ENCODE measurements around the gene EIF1AY. TPM values are rescaled to one million over a fixed set of nuclear protein-coding genes. Genes with fewer than 3 reads are reported as not detected.

The EIF1AY gene
- polyA plus RNA-seq, 6 donors from 2014 or later = 173 TPM; not detected in 5

- Mint-ChIP-seq H3K4me3 (peak overlapping the region in 1 of 8 donors; percentile 80), H3K27me3 (no peaks in the 10 kb centered on the region), H3K36me3 (no peaks in the 10 kb centered on the region), H3K27ac (no peak overlapping the region), H3K9me3 (no peaks in the 10 kb centered on the region), H3K4me1 (peaks cover 0 to 3% (median 0%) of the 10 kb centered on the region in 3 donors)
- DNase-seq (no peak), ATAC-seq (ENCODE audit: low read depth in 2 of 2) (no peak)
These were observed 2.6 kb downstream of the EIF1AY start for GRCh38 chrY:20578206-20578605.

- Mint-ChIP-seq H3K27me3 (no peaks in the 10 kb centered on the region), H3K36me3 (no peaks in the 10 kb centered on the region), H3K27ac (no peak overlapping the region), H3K9me3 (no peaks in the 10 kb centered on the region), H3K4me3 (no peak overlapping the region), H3K4me1 (no peaks in the 10 kb centered on the region)
- DNase-seq (no peak), ATAC-seq (ENCODE audit: low read depth in 2 of 2) (no peak)
These were observed 6.1 kb downstream of the EIF1AY start for GRCh38 chrY:20581687-20582086.

GRCh38 chrY:20586161-20586560, 10.6 kb downstream of the EIF1AY start:
- no peaks in the 10 kb centered on the region for H3K36me3 Mint-ChIP-seq
- DNase-seq (no peak), ATAC-seq (ENCODE audit: low read depth in 2 of 2) (no peak)
- no peak overlapping the region for H3K27ac Mint-ChIP-seq
- H3K9me3 Mint-ChIP-seq = no peaks in the 10 kb centered on the region
- no peaks in the 10 kb centered on the region for H3K27me3 Mint-ChIP-seq
- H3K4me1 Mint-ChIP-seq = no peaks in the 10 kb centered on the region
- no peak overlapping the region for H3K4me3 Mint-ChIP-seq

Other genes starting within 250 kb of the EIF1AY start
- 1 to 10 TPM in 1 of 6 donors, not detected in 5; 4.0 TPM for gene RPS4Y2, start 180.3 kb downstream of the EIF1AY start, polyA plus RNA-seq (ENCODE audit: low read depth in 6 of 6)